ENCODE results near the gene KRTAP5-9.
"Not testable (repeated sequence)": the region's sequence is repeated elsewhere in the genome, so short reads cannot be mapped to it uniquely, and the experiment has no call there.

The KRTAP5-9 gene

GRCh38 chr11:71582309-71582895 is 34.2 kb downstream of the KRTAP5-9 start, which contains the start of gene KRTAP5-11:
Gene KRTAP5-11 (minus strand): TSS chr11:71582875. CDS start chr11:71582837, 38 bp downstream.
- Histone ChIP-seq H3K27me3 (ENCODE audit: low read length) (no peaks in the 10 kb centered on the region), H2AFZ (ENCODE audit: low read depth, low read length, severe bottlenecking) (no peak within 1 kb of the TSS), H4K20me1 (ENCODE audit: low read depth, low read length) (no peaks in the 10 kb centered on the region), H3K4me2 (ENCODE audit: low read depth, low read length, poor library complexity, severe bottlenecking) (no peak within 1 kb of the TSS), H3K36me3 (ENCODE audit: low read length) (no peaks in the 10 kb centered on the region), H3K9ac (ENCODE audit: low read length) (no peak within 1 kb of the TSS), H3K9me3 (ENCODE audit: insufficient read depth, low read length) (no peaks in the 10 kb centered on the region), H3K4me3 (ENCODE audit: insufficient read depth, low read length, poor library complexity, severe bottlenecking) (no peak within 1 kb of the TSS), H3F3A (ENCODE audit: insufficient read depth) (no peaks in the 10 kb centered on the region), H3K9me2 (replicated peaks; ENCODE audit: insufficient read depth, low read length) (no peaks in the 10 kb centered on the region), H3K79me2 (ENCODE audit: insufficient read depth, low read length) (no peaks in the 10 kb centered on the region), H3K27ac (ENCODE audit: low read depth, low read length) (no peak within 1 kb of the TSS)
- TF ChIP-seq CTCF (IDR thresholded peaks at IDR 0.05; ENCODE audit: insufficient read depth, low read length, poor library complexity, severe bottlenecking) (no peak), EZH2phosphoT487 (conservative IDR thresholded peaks at IDR 0.05; ENCODE audit: low read length) (no peak)

- H3K79me2 ChIP-seq (ENCODE audit: insufficient read depth, low read length); H3F3A ChIP-seq (ENCODE audit: insufficient read depth); H3K27me3 ChIP-seq (ENCODE audit: low read length); H3K9me2 ChIP-seq (replicated peaks; ENCODE audit: insufficient read depth, low read length); H3K36me3 ChIP-seq (ENCODE audit: low read length); H3K4me3 ChIP-seq (ENCODE audit: insufficient read depth, low read length, poor library complexity, severe bottlenecking); H3K4me2 ChIP-seq (ENCODE audit: low read depth, low read length, poor library complexity, severe bottlenecking); H3K9me3 ChIP-seq (ENCODE audit: insufficient read depth, low read length); H2AFZ ChIP-seq (ENCODE audit: low read depth, low read length, severe bottlenecking); H3K27ac ChIP-seq (ENCODE audit: low read depth, low read length); H4K20me1 ChIP-seq (ENCODE audit: low read depth, low read length); H3K9ac ChIP-seq (ENCODE audit: low read length): not testable (repeated sequence)
Measured at GRCh38 chr11:71582969-71583368, 34.7 kb downstream of the KRTAP5-9 start.

- not testable (repeated sequence) for H3K79me2 ChIP-seq (ENCODE audit: insufficient read depth, low read length); H3K9me2 ChIP-seq (replicated peaks; ENCODE audit: insufficient read depth, low read length)
Measured at GRCh38 chr11:71585673-71586072, 37.5 kb downstream of the KRTAP5-9 start.

GRCh38 chr11:71588314-71588713 is 40.1 kb downstream of the KRTAP5-9 start:
- not testable (repeated sequence) for H4K20me1 ChIP-seq (ENCODE audit: low read depth, low read length); H3F3A ChIP-seq (ENCODE audit: insufficient read depth); H3K9me3 ChIP-seq (ENCODE audit: insufficient read depth, low read length); H3K9me2 ChIP-seq (replicated peaks; ENCODE audit: insufficient read depth, low read length); H3K27ac ChIP-seq (ENCODE audit: low read depth, low read length); H3K27me3 ChIP-seq (ENCODE audit: low read length); H3K9ac ChIP-seq (ENCODE audit: low read length); H3K79me2 ChIP-seq (ENCODE audit: insufficient read depth, low read length); H3K36me3 ChIP-seq (ENCODE audit: low read length); H2AFZ ChIP-seq (ENCODE audit: low read depth, low read length, severe bottlenecking); H3K4me2 ChIP-seq (ENCODE audit: low read depth, low read length, poor library complexity, severe bottlenecking); H3K4me3 ChIP-seq (ENCODE audit: insufficient read depth, low read length, poor library complexity, severe bottlenecking)

More at GRCh38 chr11:71585673-71586072, 37.5 kb downstream of the KRTAP5-9 start:
- not testable (repeated sequence) for H3K4me2 ChIP-seq (ENCODE audit: low read depth, low read length, poor library complexity, severe bottlenecking); H3K27me3 ChIP-seq (ENCODE audit: low read length); H3F3A ChIP-seq (ENCODE audit: insufficient read depth); H3K36me3 ChIP-seq (ENCODE audit: low read length); H2AFZ ChIP-seq (ENCODE audit: low read depth, low read length, severe bottlenecking); H3K9me3 ChIP-seq (ENCODE audit: insufficient read depth, low read length); H3K4me3 ChIP-seq (ENCODE audit: insufficient read depth, low read length, poor library complexity, severe bottlenecking); H3K27ac ChIP-seq (ENCODE audit: low read depth, low read length); H3K9ac ChIP-seq (ENCODE audit: low read length); H4K20me1 ChIP-seq (ENCODE audit: low read depth, low read length)

GRCh38 chr11:71588822-71589545 is 40.8 kb downstream of the KRTAP5-9 start:
- not testable (repeated sequence) for H3F3A ChIP-seq (ENCODE audit: insufficient read depth); H3K79me2 ChIP-seq (ENCODE audit: insufficient read depth, low read length); H3K9me2 ChIP-seq (replicated peaks; ENCODE audit: insufficient read depth, low read length); H3K27ac ChIP-seq (ENCODE audit: low read depth, low read length); H4K20me1 ChIP-seq (ENCODE audit: low read depth, low read length); H3K4me2 ChIP-seq (ENCODE audit: low read depth, low read length, poor library complexity, severe bottlenecking); H2AFZ ChIP-seq (ENCODE audit: low read depth, low read length, severe bottlenecking); H3K27me3 ChIP-seq (ENCODE audit: low read length); H3K4me3 ChIP-seq (ENCODE audit: insufficient read depth, low read length, poor library complexity, severe bottlenecking); H3K9me3 ChIP-seq (ENCODE audit: insufficient read depth, low read length); H3K9ac ChIP-seq (ENCODE audit: low read length); H3K36me3 ChIP-seq (ENCODE audit: low read length)
- TF ChIP-seq CTCF (IDR thresholded peaks at IDR 0.05; ENCODE audit: insufficient read depth, low read length, poor library complexity, severe bottlenecking) = peak; percentile 20

GRCh38 chr11:71589546-71589920 is 41.3 kb downstream of the KRTAP5-9 start:
- H3K9ac ChIP-seq (ENCODE audit: low read length); H3K4me2 ChIP-seq (ENCODE audit: low read depth, low read length, poor library complexity, severe bottlenecking); H3K9me3 ChIP-seq (ENCODE audit: insufficient read depth, low read length); H3K79me2 ChIP-seq (ENCODE audit: insufficient read depth, low read length); H3K27ac ChIP-seq (ENCODE audit: low read depth, low read length); H3K27me3 ChIP-seq (ENCODE audit: low read length); H3F3A ChIP-seq (ENCODE audit: insufficient read depth); H2AFZ ChIP-seq (ENCODE audit: low read depth, low read length, severe bottlenecking); H3K9me2 ChIP-seq (replicated peaks; ENCODE audit: insufficient read depth, low read length); H3K36me3 ChIP-seq (ENCODE audit: low read length); H3K4me3 ChIP-seq (ENCODE audit: insufficient read depth, low read length, poor library complexity, severe bottlenecking); H4K20me1 ChIP-seq (ENCODE audit: low read depth, low read length): not testable (repeated sequence)
